Measurements from ENCODE around the gene RFLNA. TPM values are rescaled to one million over a fixed set of nuclear protein-coding genes. Genes with fewer than 3 reads are reported as not detected.

RFLNA gene
- total and polyA plus RNA-seq, 2 of the 4 experiments (the other 2 are of a cell fraction), result not detected

- Histone ChIP-seq H2AFZ (replicated peaks; ENCODE audit: low read length, poor library complexity) (no peak overlapping the region), H2BK20ac (ENCODE audit: low read depth, low read length) (no peak overlapping the region), H3K9me3 (ENCODE audit: control insufficient read depth, insufficient read depth, low read length) (peaks cover 15% of the 10 kb centered on the region), H3K27ac (ENCODE audit: insufficient read depth, low read length) (no peak overlapping the region), H2BK15ac (ENCODE audit: low read depth, low read length) (no peak overlapping the region), H2AK5ac (ENCODE audit: low read depth, low read length) (no peak overlapping the region), H3K79me1 (ENCODE audit: low read depth in 1 of 2, low read length in 2 of 2) (peaks cover under 1 to 3% of the 10 kb centered on the region in 2 experiments; a peak in 1 of 4 replicates), H3K18ac (ENCODE audit: low read depth, low read length) (no peak overlapping the region), H3K23ac (ENCODE audit: low read depth, low read length) (no peak overlapping the region), H3K4ac (ENCODE audit: low read depth, low read length) (no peak overlapping the region), H3K9me1 (ENCODE audit: insufficient read depth, low read length) (peaks cover 4% of the 10 kb centered on the region; the same call in 1 of the 2 replicates), H3K4me1 (ENCODE audit: control insufficient read depth, insufficient read depth, low read length) (no peaks in the 10 kb centered on the region), H4K91ac (ENCODE audit: insufficient read depth, low read depth, low read length) (no peak overlapping the region), H3K27me3 (ENCODE audit: control insufficient read depth, insufficient read depth, low read length) (no peaks in the 10 kb centered on the region), H2BK120ac (ENCODE audit: low read depth, low read length) (no peak overlapping the region), H3K56ac (ENCODE audit: extremely low read depth, insufficient read depth, low read length) (no peak overlapping the region), H4K20me1 (ENCODE audit: insufficient read depth, low read length) (peaks cover 30% of the 10 kb centered on the region), H2AK9ac (replicated peaks; ENCODE audit: low read depth, low read length, poor library complexity) (no peak overlapping the region), H4K8ac (ENCODE audit: low read depth in 2 of 2, low read length in 2 of 2) (no peak overlapping the region), H3K14ac (replicated peaks; ENCODE audit: low read depth, low read length) (no peak overlapping the region), H3K4me2 (ENCODE audit: low read depth, low read length) (no peak overlapping the region), H3K4me3 (ENCODE audit: insufficient read depth, low read depth, low read length) (no peak overlapping the region), H4K5ac (ENCODE audit: low read depth, low read length) (no peak overlapping the region), H3K9ac (ENCODE audit: low read depth, low read length) (no peak overlapping the region), H2BK5ac (ENCODE audit: low read depth, low read length, poor library complexity, severe bottlenecking) (no peak overlapping the region), H3K36me3 (ENCODE audit: control insufficient read depth, insufficient read depth, low read length) (peaks cover 57% of the 10 kb centered on the region)
- BruUV-seq (replicated peaks), result TSS peak; percentile 94
- POLR2A ChIA-PET (ENCODE audit: unreplicated experiment), result no interaction called here
- WGBS, 2 experiments (ENCODE audit: extremely low coverage in 2 of 2, insufficient read length in 1 of 2), result 98% methylated on average over 24 of the region's 57 CpGs; no CpG with 5 or more reads in 1 of the 2 experiments
- dilution Hi-C loops (cut with HindIII; ENCODE audit: low sequenced_read_pairs, unreplicated experiment) (no loop called here), intact Hi-C loops (cut with micrococcal nuclease) (loop anchor here (5.0 kb wide), 1 partner anchor 273 kb away; no protein-coding TSS in a partner anchor), in situ Hi-C loops (cut with MboI; ENCODE audit: low sequenced_read_pairs) (no loop called here)
- CTCF ChIA-PET, result no interaction called here
- ATAC-seq (ENCODE audit: low read depth), result no peak
- TF ChIP-seq NFE2L2 (IDR thresholded peaks at IDR 0.05; ENCODE audit: low read depth, low read length) (no peak), POLR2A (IDR thresholded peaks at IDR 0.05; ENCODE audit: low read depth, low read length) (no peak), RCOR1 (IDR thresholded peaks at IDR 0.05; ENCODE audit: insufficient replicate concordance, low read length) (no peak), MAZ (IDR thresholded peaks at IDR 0.05; ENCODE audit: borderline replicate concordance, low read depth, low read length) (no peak), CTCF (conservative IDR thresholded peaks at IDR 0.05; ENCODE audit: low read depth, low read length) (no peak), USF2 (IDR thresholded peaks at IDR 0.05; ENCODE audit: low read depth, low read length) (no peak), RAD21 (IDR thresholded peaks at IDR 0.05; ENCODE audit: low read length) (no peak), ELK1 (IDR thresholded peaks at IDR 0.05; ENCODE audit: borderline replicate concordance, low read depth, low read length) (no peak), CEBPB (IDR thresholded peaks at IDR 0.05; ENCODE audit: low read depth, low read length) (no peak), CHD1 (IDR thresholded peaks at IDR 0.05; ENCODE audit: low read depth, low read length) (no peak), RFX5 (IDR thresholded peaks at IDR 0.05; ENCODE audit: low read depth, low read length) (no peak), SMC3 (IDR thresholded peaks at IDR 0.05; ENCODE audit: low read depth, low read length) (no peak)
- DNase-seq, result no peak
Observed at GRCh38 chr12:124324803-124325705, 30.2 kb downstream of the RFLNA start.

Measured in IMR-90 (cell line).